IPS-18c (cell line): Measurements from ENCODE around the gene ZNF805.

Experiments
- H3K4me3 ChIP-seq: 2 replicates; pipeline ENCODE4 v1.7.0; 2013; ENCODE audit warnings: low read depth, mild to moderate bottlenecking, low read length, moderate library complexity; ENCODE audit not compliant: insufficient read depth
- H3K9me3 ChIP-seq: one replicate; pipeline ENCODE4 v1.6.1; 2013; ENCODE audit warnings: mild to moderate bottlenecking, low read length, moderate library complexity; ENCODE audit not compliant: control insufficient read depth, insufficient read depth

ZNF805 gene

GRCh38 chr19:57293719-57294118 lies 53.3 kb downstream of the ZNF805 start:
- peaks cover 4% of the 10 kb centered on the region for H3K9me3 ChIP-seq

GRCh38 chr19:57302020-57302465 lies 61.6 kb downstream of the ZNF805 start:
- Histone ChIP-seq H3K4me3 (no peak overlapping the region), H3K9me3 (no peaks in the 10 kb centered on the region)

More at GRCh38 chr19:57293719-57294118, 53.3 kb downstream of the ZNF805 start:
- no peak overlapping the region for H3K4me3 ChIP-seq

GRCh38 chr19:57302727-57303401 lies 62.4 kb downstream of the ZNF805 start:
- no peaks in the 10 kb centered on the region for H3K9me3 ChIP-seq
- no peak overlapping the region for H3K4me3 ChIP-seq
